Neural cell (in vitro differentiated cells): Measurements from ENCODE around the gene FNBP1.
A peak's percentile ranks its signal among the peaks of the same experiment; 100 is the strongest.

Experiments used
- EP300 ChIP-seq: fragments of 450-650 bp; conservative IDR thresholded peaks from 2 replicates; pipeline ENCODE4 v1.6.1; 2014; ENCODE audit warnings: antibody characterized with exemption, mild to moderate bottlenecking, moderate library complexity; ENCODE audit not compliant: poor library complexity, severe bottlenecking
- EZH2 ChIP-seq: fragments of 200-600, 300-800 bp; shearing (Covaris generic), sonication (generic); IDR thresholded peaks from 2 replicates; pipeline ENCODE4 v1.6.1; 2014; ENCODE audit warnings: antibody characterized with exemption, low read length, borderline replicate concordance, mild to moderate bottlenecking; ENCODE audit not compliant: insufficient read depth, poor library complexity, severe bottlenecking
- MXI1 ChIP-seq: fragments of 450-650 bp; conservative IDR thresholded peaks from 2 replicates; pipeline ENCODE4 v1.6.1; 2014; ENCODE audit warnings: antibody characterized with exemption, mild to moderate bottlenecking; ENCODE audit not compliant: poor library complexity, severe bottlenecking
- POLR2AphosphoS5 ChIP-seq: IDR thresholded peaks from 2 replicates; pipeline ENCODE4 v1.6.1; 2012
- RAD21 ChIP-seq: fragments of 450-650 bp; conservative IDR thresholded peaks from 2 replicates; pipeline ENCODE4 v1.6.1; 2014; ENCODE audit warnings: antibody characterized with exemption, mild to moderate bottlenecking, moderate library complexity
- SMC3 ChIP-seq: fragments of 450-650 bp; conservative IDR thresholded peaks from 2 replicates; pipeline ENCODE4 v1.6.1; 2014; ENCODE audit warnings: antibody characterized with exemption, mild to moderate bottlenecking, moderate library complexity; ENCODE audit not compliant: poor library complexity
- TAF1 ChIP-seq: IDR thresholded peaks from 2 replicates; pipeline ENCODE4 v1.6.1; 2012; ENCODE audit warnings: low read depth
- TF ChIP-seq, protein P1 (sequence below): fragments of 450-650 bp; IDR thresholded peaks from 2 replicates; pipeline ENCODE4 v1.5.1; 2014; ENCODE audit warnings: antibody characterized with exemption, mild to moderate bottlenecking, moderate library complexity; ENCODE audit not compliant: poor library complexity, severe bottlenecking
- TF ChIP-seq, protein P2 (sequence below): IDR thresholded peaks from 2 replicates; pipeline ENCODE4 v1.6.1; 2012; ENCODE audit warnings: borderline replicate concordance

DNA sequence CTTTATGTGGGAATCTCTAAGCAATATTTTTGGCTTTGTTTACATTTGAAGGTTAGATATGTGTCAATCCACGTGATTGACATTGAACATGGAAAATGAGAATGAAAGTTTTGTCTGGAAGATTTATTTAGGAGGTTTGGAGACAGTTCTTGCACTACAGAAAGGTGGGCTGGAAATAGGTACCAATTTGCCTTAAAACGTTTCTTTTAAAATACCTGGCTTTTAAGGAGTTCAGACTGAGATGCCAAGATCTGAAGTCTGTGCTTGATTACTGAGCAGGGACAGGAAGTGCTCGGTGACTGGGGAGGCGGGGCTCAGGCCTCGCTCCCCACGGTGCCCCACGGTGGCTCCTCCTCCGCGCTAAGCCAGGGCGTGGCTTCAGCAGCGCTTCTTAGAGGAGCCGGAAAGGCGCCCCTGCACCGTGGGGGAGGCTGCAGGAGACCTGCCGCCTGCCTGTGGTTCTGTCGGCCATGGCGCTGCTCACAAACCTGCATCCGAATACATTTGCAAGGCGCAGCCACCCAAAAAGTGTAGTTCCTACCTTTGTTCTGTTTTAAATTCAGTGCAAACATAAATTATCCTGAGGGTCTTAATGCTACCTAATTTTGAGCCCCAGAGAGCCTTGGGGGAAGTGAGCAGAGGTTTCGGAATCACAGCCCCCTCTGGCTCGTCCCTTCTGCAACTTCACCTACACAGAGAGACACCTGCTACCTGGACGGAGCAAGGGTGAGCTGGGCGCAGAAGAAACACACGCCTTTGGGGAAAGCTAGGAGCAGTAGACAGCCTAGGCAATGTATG lies 158.6 kb downstream of the FNBP1 start:
- TF ChIP-seq, protein P1, sequence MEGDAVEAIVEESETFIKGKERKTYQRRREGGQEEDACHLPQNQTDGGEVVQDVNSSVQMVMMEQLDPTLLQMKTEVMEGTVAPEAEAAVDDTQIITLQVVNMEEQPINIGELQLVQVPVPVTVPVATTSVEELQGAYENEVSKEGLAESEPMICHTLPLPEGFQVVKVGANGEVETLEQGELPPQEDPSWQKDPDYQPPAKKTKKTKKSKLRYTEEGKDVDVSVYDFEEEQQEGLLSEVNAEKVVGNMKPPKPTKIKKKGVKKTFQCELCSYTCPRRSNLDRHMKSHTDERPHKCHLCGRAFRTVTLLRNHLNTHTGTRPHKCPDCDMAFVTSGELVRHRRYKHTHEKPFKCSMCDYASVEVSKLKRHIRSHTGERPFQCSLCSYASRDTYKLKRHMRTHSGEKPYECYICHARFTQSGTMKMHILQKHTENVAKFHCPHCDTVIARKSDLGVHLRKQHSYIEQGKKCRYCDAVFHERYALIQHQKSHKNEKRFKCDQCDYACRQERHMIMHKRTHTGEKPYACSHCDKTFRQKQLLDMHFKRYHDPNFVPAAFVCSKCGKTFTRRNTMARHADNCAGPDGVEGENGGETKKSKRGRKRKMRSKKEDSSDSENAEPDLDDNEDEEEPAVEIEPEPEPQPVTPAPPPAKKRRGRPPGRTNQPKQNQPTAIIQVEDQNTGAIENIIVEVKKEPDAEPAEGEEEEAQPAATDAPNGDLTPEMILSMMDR, result peak; percentile 14
- TF ChIP-seq TAF1 (no peak), RAD21 (peak; percentile 28), POLR2AphosphoS5 (no peak), EZH2 (no peak), MXI1 (no peak), EP300 (no peak), SMC3 (peak; percentile 22)
- TF ChIP-seq, protein P2, sequence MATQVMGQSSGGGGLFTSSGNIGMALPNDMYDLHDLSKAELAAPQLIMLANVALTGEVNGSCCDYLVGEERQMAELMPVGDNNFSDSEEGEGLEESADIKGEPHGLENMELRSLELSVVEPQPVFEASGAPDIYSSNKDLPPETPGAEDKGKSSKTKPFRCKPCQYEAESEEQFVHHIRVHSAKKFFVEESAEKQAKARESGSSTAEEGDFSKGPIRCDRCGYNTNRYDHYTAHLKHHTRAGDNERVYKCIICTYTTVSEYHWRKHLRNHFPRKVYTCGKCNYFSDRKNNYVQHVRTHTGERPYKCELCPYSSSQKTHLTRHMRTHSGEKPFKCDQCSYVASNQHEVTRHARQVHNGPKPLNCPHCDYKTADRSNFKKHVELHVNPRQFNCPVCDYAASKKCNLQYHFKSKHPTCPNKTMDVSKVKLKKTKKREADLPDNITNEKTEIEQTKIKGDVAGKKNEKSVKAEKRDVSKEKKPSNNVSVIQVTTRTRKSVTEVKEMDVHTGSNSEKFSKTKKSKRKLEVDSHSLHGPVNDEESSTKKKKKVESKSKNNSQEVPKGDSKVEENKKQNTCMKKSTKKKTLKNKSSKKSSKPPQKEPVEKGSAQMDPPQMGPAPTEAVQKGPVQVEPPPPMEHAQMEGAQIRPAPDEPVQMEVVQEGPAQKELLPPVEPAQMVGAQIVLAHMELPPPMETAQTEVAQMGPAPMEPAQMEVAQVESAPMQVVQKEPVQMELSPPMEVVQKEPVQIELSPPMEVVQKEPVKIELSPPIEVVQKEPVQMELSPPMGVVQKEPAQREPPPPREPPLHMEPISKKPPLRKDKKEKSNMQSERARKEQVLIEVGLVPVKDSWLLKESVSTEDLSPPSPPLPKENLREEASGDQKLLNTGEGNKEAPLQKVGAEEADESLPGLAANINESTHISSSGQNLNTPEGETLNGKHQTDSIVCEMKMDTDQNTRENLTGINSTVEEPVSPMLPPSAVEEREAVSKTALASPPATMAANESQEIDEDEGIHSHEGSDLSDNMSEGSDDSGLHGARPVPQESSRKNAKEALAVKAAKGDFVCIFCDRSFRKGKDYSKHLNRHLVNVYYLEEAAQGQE, result no peak
